ENCODE results near the gene ARIH1. TPM values are rescaled to one million over a fixed set of nuclear protein-coding genes. Genes with fewer than 3 reads are reported as not detected.

ARIH1 gene
- total and polyA plus RNA-seq, 2 donors (not counting 3 experiments of a cell fraction or from before 2014, with no cell fraction given) = 25.1 to 144 TPM

- Histone ChIP-seq H3K9me3 (replicated peaks; ENCODE audit: control insufficient read depth, insufficient read depth, low read length) (peaks cover 2% of the 10 kb centered on the region), H3K4me1 (ENCODE audit: control insufficient read depth, extremely low read depth, insufficient read depth, low read length) (no peaks in the 10 kb centered on the region), H3K79me2 (ENCODE audit: control insufficient read depth, insufficient read depth, low read length) (peaks cover 42% of the 10 kb centered on the region), H3K27ac (ENCODE audit: insufficient read depth, low read depth, low read length) (no peak overlapping the region), H4K20me1 (replicated peaks; ENCODE audit: control insufficient read depth, extremely low read depth, insufficient read depth, low read length) (peaks cover 7% of the 10 kb centered on the region), H3K4me2 (ENCODE audit: insufficient read depth, low read length) (no peak overlapping the region), H3K27me3 (ENCODE audit: control insufficient read depth in 2 of 2, insufficient read depth in 2 of 2, low read length in 2 of 2) (no peaks in the 10 kb centered on the region), H3K9me1 (replicated peaks; ENCODE audit: control insufficient read depth, extremely low read depth, insufficient read depth, low read length) (no peaks in the 10 kb centered on the region), H3K4me3 (replicated peaks in 1 of 3; ENCODE audit: insufficient read depth in 1 of 3, low read depth in 1 of 3, low read length in 3 of 3) (no peak overlapping the region), H3K36me3 (ENCODE audit: control insufficient read depth in 2 of 2, extremely low read depth in 1 of 2, insufficient read depth in 2 of 2, low read length in 2 of 2) (no peaks in the 10 kb centered on the region), H2AFZ (ENCODE audit: low read depth, low read length) (no peak overlapping the region), H3K9ac (replicated peaks; ENCODE audit: extremely low read depth, insufficient read depth, low read length) (no peak overlapping the region)
- dilution Hi-C loops (cut with MboI; ENCODE audit: extremely low pct_ligation_motif_present, low sequenced_read_pairs) = no loop called here
- DNase-seq (ENCODE audit: low read depth, low spot score) = no peak
- no TSS peak for BruUV-seq (replicated peaks)
- ChIA-PET POLR2A (no interaction called here), CTCF (no interaction called here)
- FAIRE-seq = no peak
- intact Hi-C loops (cut with micrococcal nuclease) = no loop called here
- TF ChIP-seq FOS (IDR thresholded peaks at IDR 0.05; ENCODE audit: borderline replicate concordance, insufficient read depth, low read length) (no peak), CTCF (IDR thresholded peaks at IDR 0.05; ENCODE audit: extremely low read depth in 1 of 2, insufficient read depth in 1 of 2, low read depth in 1 of 2, low read length in 2 of 2) (no peak), GATA2 (IDR thresholded peaks at IDR 0.05; ENCODE audit: insufficient read depth, insufficient read length, low read depth, low read length) (no peak), MYC (IDR thresholded peaks at IDR 0.05; ENCODE audit: low read depth, low read length) (no peak), POLR2A (IDR thresholded peaks at IDR 0.05; ENCODE audit: low read depth, low read length) (no peak), EZH2 (IDR thresholded peaks at IDR 0.05; ENCODE audit: borderline replicate concordance, low read depth, low read length, severe bottlenecking) (no peak), POLR2AphosphoS5 (IDR thresholded peaks at IDR 0.05; ENCODE audit: insufficient read depth, low read depth, low read length) (no peak), MAX (IDR thresholded peaks at IDR 0.05; ENCODE audit: insufficient read depth, insufficient read length) (no peak), JUN (IDR thresholded peaks at IDR 0.05; ENCODE audit: borderline replicate concordance, insufficient read depth, insufficient read length, low read depth) (no peak)
Measured at GRCh38 chr15:72545156-72545555, 71.0 kb downstream of the ARIH1 start.

Measured in endothelial cell of umbilical vein (primary cell).